Hematopoietic multipotent progenitor cell treated with erythropoietin and hydrocortisone succinate and interleukin-3 and kit ligand, for 4 days (in vitro differentiated cells): Measurements from ENCODE around the gene SPHK1.

Experiments used
- DNase-seq: peaks from one replicate; pipeline ENCODE4 v3.0.0-alpha.2; 2015

Gene SPHK1

DNA sequence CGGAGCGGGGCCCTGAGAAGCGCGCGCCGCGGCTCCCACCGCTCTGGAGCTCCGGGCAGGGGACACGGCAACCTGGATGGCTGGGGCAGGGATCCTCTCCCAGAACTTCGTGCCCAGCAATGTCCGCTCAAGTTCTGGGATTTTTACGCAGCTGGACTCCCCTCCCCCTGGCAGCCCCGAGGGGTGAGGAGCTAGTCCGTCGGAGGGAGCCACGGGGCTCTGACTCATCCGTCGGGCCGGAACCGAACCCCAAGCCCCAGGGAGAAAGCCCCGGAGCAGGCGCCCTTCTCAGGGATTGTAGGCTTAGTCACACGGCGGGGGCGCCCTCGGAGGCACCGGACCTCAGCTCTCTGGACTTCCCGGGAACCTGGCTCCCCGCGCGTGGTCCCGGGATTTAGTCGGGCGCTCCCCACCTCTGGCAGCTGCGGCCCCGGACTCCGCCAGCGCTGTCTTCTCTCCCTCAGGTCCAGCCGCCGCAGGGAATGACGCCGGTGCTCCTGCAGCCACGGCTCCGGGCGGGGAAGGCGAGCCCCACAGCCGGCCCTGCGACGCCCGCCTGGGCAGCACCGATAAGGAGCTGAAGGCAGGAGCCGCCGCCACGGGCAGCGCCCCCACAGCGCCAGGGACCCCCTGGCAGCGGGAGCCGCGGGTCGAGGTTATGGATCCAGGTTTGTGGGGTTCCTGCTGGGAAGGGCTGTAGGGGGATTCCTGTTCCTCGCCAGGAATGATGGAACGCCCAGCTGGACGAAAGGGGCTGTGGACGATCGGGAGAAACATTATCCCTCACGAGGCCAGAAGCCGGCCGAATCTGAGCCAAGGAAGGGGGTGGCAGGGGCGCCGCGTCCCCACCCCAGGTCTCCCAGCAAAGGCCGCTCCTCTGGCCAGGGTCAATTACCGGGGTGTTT, 830 bp downstream of the SPHK1 start:
- DNase-seq: peak; percentile 86

DNA sequence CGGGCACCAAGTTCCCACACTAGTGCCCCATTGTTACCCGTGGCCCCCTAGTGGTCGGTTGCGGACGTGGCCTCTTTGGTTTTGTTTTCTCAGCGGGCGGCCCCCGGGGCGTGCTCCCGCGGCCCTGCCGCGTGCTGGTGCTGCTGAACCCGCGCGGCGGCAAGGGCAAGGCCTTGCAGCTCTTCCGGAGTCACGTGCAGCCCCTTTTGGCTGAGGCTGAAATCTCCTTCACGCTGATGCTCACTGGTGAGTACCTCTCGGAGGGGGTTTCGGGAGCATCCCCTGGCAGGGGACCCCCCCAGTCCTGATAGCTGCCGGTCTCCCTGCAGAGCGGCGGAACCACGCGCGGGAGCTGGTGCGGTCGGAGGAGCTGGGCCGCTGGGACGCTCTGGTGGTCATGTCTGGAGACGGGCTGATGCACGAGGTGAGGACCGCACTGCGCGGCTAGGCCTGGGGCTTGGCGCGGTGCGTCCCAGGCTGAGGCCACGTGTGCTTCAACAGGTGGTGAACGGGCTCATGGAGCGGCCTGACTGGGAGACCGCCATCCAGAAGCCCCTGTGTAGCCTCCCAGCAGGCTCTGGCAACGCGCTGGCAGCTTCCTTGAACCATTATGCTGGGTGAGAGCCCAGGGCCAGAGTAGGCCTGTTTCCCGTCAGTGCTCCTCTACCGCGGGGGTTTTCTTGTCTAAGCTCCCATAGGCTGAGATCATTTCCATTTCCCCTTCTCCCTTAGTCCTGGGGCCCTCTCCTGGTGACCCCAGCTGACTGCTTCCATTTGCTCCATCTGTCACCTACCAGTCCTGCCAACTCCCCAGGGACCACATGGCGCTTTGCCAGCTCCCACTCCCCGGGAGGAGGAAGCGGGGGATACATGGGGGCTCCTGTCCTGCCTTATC, 1.7 kb downstream of the SPHK1 start:
- DNase-seq: peak; percentile 95

- DNase-seq: no peak
Observed at GRCh38 chr17:76386966-76387765, 2.8 kb downstream of the SPHK1 start.

GRCh38 chr17:76388966-76389888, 4.8 kb downstream of the SPHK1 start:
- no peak for DNase-seq

DNA sequence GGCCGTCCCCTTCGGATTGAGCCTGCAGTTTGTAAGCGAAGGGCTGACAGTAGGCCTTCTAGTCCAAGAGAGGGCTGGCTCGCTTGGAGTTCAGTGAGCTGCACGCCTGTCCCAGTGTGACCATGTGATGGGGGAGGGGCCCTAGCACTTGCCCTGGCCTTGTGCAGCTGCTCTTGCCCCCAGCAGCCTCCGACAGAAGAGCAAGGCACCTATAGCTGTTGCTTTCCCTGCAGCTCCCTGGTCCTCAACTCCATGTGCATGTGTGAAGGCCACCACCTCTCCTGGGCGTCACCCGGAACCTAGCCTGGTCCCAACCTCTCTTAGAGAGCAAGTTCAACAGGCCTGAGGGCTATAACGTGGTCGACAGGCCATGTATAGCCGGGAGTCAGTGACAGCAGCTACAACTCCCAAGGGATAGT, 5.6 kb downstream of the SPHK1 start:
- no peak for DNase-seq

- no peak for DNase-seq
Observed at GRCh38 chr17:76391200-76391715, 6.8 kb downstream of the SPHK1 start.

DNA sequence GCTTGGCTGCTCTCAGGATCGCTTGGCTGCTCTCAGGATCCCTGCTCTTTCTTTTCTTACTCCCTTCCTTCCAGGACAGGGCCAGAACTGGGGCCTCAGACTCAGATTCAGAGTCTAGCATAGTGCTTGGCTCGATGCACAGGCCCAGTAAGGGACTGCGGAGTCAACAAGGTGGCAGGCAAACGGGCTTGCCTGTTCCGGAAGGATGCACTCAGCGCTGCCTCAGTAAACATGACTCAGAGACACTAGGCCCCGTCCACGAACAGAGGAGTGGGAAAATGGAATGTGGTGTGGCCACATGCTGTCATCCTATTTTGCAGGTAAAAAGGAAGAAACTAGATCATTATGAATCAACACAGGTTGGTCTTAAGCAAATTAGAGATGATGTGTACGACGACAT, 9.8 kb downstream of the SPHK1 start:
- no peak for DNase-seq

DNA sequence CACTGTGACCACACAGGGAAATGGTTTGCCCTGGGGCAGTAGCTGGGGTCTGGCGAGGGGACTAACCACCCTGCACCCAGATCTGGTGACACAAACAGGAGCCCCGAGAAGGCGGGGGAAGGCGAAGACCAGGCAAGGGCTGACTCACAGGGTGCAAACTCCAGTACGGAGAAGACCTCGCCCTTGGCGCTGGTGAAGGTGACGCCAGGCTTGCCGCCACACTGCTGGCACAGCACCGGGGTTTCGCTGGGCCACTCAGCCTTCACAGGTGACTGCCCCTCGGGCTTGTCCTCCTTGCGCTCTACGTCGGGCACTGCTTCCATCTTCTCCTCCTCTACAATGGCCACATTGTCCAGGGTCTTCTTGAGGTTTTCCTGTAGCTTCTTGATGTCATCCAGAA, 11.6 kb downstream of the SPHK1 start:
- DNase-seq: no peak

DNA sequence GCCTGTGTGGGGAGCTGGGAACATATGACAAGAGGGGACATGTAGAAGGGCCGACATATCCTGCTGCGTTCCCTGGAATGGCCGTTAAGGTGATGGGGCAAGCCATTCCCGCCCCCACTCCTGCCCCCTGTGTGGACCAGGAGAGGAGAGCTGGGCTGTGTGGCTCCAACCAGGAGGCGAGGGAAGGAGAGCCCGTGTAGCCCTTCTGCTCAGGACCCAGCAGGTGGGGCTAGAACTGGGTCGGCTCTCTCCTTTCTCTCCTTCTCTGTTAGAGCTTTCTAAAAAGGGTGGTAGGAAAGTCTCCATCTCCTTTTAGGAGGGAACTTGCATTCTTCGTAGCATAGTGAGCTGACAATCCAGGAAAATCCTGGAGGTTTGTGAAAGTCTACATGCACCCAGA, 12.8 kb downstream of the SPHK1 start:
- DNase-seq: no peak

- peak; percentile 92 for DNase-seq
Observed at GRCh38 chr17:76397687-76398522, 13.5 kb downstream of the SPHK1 start.

GRCh38 chr17:76398523-76399174, 14.2 kb downstream of the SPHK1 start:
- DNase-seq: no peak

GRCh38 chr17:76399175-76400172, 15.1 kb downstream of the SPHK1 start:
- DNase-seq: no peak

- no peak for DNase-seq
Observed at GRCh38 chr17:76402711-76403110, 18.3 kb downstream of the SPHK1 start.

- no peak for DNase-seq
Observed at GRCh38 chr17:76404256-76404655, 19.8 kb downstream of the SPHK1 start.

DNA sequence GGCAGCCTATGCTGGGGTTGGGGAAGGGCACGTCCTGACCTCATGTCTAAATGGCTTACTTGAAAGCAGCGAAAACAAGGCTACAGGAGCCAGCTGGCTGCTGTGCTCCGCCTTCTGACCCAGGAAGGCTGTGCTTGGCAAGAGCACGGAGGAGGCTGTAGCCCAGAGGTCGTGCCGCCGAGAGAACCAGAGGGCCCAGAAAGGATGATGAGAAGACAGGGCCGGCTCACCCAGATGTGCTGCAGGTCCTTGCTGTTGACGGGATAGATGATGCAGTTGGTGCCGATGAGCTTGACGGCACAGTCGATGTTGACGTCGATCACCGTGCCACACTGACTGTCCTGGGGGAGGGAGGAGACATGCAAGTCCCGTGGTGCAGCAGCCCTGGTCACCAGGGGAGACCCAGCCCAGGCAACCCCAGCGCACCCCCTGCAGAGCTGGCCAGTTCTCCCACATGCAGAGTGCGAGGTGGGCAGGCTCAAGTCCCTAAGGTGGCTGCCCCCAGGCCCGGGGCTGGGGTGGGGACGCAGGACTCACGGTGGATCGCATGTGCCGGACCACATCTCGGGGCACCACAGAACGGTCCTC, 20.7 kb downstream of the SPHK1 start:
- no peak for DNase-seq

DNA sequence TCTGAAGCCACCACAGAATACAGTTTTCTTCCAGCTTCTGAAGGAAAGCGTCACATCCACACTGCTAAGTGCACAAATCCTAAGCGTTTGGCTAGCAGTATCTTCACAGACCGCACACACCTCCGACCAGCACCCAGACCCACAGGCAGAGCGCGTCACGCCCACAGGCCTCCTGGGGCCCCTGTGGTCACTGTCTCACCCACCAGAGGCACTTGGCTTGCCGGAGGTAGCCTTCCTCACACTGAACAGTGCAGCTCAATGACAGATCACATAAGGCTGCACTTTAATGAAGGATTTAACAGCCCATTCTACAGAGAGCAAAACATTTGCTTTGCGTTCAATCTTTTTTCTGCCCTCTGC, 21.2 kb downstream of the SPHK1 start:
- DNase-seq: no peak

- DNase-seq: peak; percentile 83
Observed at GRCh38 chr17:76405967-76406647, 21.7 kb downstream of the SPHK1 start.

- DNase-seq: no peak
Observed at GRCh38 chr17:76407509-76407908, 23.1 kb downstream of the SPHK1 start.
